Thyroid gland (tissue), 4 donors: Measurements from ENCODE around the gene CZIB.

Experiments used
- CTCF ChIP-seq, 6 experiments: fragments of 200-600 bp in 3 of 6; fragments of 450-650 bp in 3 of 6; sonication (generic) in 3 of 6; IDR thresholded peaks; one replicate each; pipeline ENCODE4 v1.5.1; 2016 to 2019; ENCODE audit warnings: antibody characterized with exemption in 6 of 6, mild to moderate bottlenecking in 2 of 6, inconsistent platforms in 1 of 6, moderate library complexity in 1 of 6
- POLR2A ChIP-seq, 2 donors: fragments of 450-650 bp; IDR thresholded peaks; one replicate each; pipeline ENCODE4 v1.6.1; 2017; ENCODE audit warnings: antibody characterized with exemption in 2 of 2, mild to moderate bottlenecking in 2 of 2, moderate library complexity in 1 of 2

GRCh38 chr1:53259932-53260331, 39.5 kb upstream of the CZIB start:
- TF ChIP-seq CTCF (IDR thresholded peaks at IDR 0.05): no peak
- TF ChIP-seq POLR2A (IDR thresholded peaks at IDR 0.05): no peak
